HG02759 (cell line): ENCODE measurements around the gene OXGR1.
"Not testable (repeated sequence)": the region's sequence is repeated elsewhere in the genome, so short reads cannot be mapped to it uniquely, and the experiment has no call there.

Source experiments
- ATAC-seq: cut with Tn5 transposase; IDR thresholded peaks from one replicate; pipeline ENCODE4 v1.9.1; 2021; ENCODE audit warnings: mild to moderate bottlenecking, moderate library complexity; ENCODE audit not compliant: unreplicated experiment

OXGR1 gene

DNA sequence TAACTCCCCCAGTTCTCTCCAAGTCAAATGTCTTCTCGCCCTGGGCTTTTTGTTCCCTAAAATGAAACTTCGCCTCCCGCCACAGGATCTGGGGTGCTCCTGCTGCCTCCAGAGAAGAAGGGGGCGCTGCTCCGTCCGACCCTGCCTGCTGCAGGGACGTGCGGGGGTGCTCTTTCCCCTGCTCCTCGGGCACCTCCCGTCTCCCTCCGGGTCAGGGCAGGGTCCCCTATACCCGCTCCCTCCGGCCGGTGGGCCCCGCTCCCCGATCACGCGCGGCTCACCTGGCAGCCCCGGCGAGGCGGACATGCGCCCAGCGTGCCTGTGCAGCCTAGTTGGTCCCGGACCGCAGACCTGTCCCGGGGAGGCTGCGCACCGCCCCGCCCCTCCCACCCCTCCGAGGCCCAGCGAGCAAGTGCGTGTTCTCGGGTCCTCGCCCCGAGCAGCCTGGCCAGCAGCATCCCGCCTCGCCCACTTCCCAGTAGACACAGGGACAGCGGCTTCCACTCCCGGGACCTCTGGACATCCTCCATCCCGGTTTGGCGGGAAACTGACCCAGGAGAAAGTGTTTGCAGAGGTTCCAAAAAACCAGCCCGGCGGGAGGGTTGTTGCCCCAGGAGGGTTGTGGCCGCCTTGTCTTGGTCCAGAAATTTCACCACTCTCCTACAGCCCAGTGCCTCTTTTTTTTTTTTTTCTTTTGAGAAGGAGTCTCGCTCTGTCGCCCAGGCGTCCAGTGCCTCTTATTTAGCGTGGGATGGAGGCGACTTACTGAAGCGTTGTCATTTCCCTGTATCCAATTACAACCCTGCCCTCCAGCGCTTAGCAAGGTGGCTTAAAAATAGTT is at the start of gene OXGR1:
TSS of gene OXGR1 (minus strand) at position 460 of the 841 bp plus-strand sequence. CDS start 6,717 bp downstream, outside the sequence.
- ATAC-seq = no peak

DNA sequence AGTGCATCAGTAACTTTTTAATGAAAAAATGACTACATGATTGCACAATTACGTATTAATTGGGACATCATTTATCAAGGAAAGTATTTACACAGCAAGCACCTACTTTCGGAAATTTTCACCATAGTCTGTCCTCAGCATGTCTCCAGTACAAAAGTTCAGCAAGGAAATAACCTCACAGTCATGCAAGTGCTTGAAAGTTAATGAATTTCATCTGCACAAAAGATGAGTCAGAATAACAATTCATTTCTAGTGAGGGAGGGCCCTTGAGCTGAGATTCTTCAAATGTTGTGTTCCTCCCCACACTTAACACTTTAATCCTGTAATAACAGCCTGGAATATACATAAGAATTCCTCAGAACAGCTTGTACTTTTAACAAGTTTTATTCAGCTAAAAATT is 49.0 kb upstream of the OXGR1 start:
- ATAC-seq = no peak

DNA sequence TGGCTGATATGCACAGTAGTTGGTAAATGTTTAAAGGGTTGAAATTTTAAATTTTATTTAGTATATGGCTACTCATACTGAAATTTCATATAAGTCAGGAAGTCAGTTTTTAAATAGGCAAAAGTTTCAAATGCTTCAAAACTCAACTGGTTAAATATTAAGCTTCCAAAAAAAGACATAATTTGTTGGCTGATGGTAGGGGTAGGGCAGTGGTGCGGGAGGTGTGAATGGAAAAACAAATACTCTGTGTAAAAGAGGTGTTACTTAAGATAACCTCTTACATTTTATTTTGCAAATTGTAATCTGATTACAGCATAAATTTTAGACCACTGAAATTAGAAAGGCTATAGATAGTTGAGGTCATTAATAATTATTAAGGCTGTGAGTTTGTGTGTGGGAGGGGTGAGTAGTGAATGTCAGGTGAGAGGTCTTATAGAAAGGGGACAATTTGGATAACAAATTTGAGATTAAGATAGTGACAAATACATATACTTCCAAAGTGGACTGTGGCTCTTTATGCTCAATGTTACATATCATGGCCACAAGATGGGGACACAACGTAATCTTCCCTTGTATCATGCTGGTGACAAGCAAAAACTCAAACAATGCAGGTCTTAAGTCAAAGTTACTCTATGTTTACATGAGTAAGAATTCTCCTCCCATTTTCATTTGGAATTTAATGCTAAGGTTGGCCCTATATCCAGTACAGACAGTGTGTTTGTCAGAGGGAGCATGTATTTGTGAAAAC is 36.6 kb upstream of the OXGR1 start:
- peak; percentile 59 for ATAC-seq

DNA sequence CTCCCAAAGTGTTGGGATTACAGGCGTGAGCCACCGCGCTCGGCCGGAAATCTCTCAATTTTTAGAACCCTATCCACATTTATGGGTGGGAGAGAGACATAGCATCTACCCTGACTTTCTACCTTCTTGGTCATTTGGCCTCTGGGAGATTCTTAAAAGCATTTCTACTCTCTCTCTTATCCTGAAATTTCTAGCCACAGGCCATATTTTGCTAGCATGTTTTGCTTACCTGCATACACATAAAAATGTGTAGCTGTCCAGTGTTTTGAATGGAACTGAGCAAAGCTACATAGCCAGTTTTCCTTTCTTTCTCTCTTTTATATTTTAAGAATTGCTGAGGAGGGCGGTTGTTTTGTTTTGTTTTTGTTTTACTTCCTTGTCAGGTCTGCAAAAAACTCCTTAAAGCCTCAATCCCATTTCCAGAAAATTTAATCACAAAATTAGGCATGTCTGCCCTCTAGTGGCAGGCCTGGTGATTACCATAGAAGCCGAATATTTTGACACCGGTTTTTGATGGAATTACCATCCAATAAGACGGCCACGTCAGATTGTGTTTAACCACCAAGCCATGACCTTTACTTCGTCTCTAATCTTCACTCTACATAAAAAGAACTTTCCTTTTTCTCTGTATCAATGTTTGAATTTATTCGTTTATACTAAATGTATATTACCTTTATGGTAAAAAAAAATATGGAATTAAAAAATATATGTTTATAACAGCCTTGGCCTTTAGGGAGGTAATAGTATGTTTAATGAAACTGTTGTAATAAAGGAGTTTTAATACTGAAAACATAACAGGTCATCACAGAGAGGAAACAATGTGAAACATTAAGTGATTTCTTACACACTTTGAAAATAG is 34.4 kb upstream of the OXGR1 start:
- no peak for ATAC-seq

DNA sequence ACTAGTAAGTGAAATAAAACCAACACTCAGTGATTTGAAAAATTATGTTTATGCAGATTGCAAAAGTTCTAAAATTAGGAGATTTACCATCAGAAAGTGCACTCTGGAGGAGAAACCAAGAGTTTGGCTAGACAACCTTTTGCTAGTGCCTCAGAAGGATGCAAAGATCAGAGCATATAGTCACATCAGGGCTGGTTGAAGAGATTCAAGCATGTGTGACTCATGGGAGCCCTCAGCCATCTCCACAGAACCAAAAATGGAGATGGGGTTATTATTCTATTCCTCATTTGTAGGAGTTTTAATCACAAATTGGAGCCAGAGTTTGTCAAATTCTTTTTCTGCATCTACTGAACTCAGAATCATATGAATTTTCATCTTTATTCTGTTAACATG is 32.9 kb upstream of the OXGR1 start:
- ATAC-seq = no peak

DNA sequence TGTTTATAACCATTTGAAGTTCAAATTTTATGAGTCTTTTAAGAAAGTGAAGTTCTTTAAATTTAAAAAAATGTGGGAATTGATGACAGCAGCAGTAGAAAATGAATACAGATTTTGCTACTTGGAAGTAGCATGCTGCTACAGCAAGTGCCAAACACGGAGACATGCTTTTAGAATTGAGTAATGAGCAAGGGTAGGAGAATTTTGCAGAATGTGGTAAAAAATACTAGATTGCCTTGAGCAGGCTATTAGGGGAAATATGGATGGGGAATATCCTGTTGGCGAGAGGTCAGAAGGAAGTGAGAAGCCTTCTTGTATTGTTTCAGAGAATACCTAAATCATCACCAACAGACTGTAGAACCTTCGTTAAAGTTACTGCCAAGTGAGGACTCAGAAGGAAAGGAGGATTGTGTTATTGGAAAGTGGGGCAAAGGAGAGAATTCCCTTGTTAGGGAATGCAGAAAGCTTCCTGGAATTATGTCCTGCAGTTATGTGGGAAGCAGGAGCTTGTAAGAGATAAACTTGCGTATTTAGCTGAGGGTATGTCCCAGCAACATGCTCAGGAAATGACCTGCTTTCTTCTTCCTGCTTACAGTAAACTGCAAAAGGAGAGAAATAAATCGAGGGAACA is 32.4 kb upstream of the OXGR1 start:
- ATAC-seq = no peak

DNA sequence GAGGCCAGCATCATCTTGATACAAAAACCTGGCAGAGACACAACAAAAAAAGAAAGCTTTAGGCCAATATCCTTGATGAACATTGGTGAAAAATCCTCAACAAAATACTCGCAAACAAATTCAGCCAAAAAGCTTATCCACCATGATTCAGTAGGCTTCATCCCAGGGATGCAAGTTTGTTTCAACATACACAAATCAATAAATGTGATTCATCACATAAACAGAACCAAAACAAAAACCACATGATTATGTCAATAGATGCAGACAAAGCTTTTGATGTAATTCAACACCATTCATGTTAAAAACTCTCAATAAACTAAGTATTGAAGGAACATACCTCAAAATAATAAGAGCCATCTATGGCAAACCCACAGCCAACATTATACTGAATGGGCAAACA is 29.5 kb upstream of the OXGR1 start:
- ATAC-seq = not testable (repeated sequence)

DNA sequence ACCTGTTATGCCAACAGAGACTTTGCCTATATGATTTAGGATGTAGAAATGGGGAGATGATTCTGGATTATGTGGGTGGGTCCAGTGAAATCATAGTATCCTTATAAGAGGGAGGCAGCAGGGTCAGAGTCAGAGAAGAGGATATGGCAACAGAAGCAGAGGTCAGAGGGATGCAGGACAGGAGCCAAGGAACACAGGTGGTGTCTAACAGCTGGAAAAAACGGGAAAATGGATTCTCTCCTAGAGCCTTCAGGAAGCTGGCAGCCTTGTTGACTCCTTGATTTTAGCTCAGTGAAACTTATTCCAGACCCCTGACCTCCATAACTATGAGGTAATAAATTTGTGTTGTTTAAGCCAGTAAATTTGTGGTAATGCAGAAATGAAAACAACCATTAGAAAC is 28.8 kb upstream of the OXGR1 start:
- ATAC-seq = no peak

DNA sequence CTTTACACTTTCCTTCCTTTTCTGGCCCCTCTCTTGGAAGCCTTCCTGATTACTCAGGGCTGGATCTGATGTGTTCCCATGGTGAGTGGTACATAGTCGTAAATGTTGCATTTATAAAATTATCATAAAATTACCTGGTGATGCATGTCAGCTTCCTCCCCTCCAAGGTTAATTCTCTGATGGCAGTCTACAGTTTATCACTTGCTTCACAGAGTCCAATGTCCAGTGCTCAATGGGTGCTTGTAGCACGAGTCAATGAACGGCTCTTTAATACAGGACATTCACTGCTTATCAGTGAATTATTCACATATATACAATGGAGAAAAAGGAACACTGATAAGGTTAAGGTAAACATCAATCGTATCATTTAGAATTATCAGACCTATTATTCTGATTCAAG is 27.0 kb upstream of the OXGR1 start:
- no peak for ATAC-seq

DNA sequence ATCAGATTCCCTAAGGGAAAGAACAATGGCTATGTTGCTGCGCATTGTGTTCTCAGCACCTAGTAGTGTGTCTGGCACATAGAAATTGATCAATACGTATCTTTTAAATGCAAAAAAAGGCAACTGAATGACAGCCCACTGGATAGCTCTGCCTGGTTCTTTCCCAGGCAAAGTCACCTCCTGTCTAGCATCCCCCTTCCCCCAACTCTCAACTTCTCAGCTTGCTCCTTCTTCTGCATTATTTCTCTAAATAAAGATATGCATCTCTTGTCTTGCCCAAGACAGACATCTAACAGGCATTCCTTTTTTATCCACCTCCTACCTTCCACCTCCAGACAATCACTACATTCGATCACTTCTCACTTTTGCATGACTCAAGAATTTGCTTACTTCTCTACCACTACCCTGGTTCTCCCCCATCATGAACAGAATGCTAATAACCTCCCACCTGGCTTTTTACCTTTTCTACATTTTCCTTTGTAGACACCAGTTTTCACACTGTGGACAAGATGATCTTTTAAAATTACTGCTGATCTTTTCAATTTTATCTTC is 26.5 kb upstream of the OXGR1 start:
- ATAC-seq = no peak

DNA sequence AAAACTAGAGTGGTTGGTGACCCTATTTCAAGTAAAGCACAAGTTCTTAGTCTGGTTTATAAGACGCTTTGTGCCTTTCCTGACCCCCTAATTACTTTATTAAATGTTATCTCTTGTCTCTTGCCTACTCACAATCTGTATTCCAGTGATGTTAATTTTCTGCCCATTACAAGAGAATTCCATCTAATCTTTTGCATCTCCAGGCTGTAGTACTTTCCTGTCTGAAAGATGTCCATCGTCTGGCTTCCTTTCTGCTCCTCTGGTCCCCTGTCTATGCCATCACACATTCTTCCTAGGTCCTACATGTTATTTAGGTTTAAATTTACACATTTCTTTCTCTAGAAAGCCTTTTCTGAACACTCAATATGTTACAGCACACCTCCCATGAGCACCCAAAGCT is 25.9 kb upstream of the OXGR1 start:
- ATAC-seq = no peak

DNA sequence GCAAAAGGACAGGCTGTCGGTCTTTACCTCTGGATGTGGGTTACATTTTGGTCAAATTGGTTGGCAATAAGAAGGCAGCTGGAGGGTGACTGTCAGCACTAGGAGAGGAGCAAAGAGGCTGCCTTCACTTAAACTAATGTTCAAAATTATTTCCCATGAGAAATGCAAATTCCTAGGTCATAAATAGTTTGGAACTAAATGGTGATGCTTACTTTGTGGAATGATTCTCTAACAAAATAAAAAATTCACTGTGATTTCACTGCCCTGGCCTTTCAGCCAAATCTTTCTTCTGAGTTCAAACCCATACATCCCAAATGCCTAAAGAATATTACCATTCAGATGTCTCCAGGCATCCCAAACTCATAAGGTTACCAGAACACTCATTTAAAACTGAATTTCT is 25.0 kb upstream of the OXGR1 start:
- no peak for ATAC-seq

DNA sequence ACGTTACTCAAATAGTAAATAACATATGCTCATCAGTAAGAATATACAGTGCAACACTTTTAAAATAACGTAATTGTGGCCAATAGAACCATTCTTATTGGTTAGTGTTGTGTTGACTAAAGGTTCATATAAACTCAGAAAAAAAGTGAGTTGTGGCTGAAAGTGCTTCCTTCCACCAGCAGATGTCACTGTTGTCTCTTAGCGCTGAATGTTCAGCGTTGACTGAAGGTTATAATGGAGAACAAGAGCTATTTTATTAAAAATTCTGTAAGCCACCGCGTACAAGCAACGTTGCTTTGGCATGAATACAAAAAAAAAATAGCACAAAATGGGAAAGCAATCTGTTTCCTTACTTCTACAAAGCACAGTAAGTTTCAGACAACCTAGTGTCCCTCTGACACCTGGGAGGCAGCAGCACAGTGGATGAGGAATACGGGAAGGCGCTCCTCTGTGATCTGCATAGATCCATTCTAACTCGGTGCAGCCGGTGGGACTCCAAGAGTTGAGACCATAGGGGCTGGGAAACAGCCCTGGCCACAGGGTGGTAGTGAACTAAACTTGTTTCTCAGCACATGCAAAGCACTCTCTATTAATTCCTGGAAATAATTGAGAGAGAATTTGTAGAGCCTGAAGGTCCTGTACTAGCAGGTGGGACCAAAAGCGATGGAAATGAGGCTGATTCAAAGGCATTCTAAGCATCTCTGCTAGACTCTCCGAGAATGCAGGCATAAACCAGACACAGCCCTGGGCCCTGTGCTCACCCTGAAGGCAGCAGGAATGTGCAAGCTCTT is 23.9 kb upstream of the OXGR1 start:
- peak; percentile 95 for ATAC-seq

DNA sequence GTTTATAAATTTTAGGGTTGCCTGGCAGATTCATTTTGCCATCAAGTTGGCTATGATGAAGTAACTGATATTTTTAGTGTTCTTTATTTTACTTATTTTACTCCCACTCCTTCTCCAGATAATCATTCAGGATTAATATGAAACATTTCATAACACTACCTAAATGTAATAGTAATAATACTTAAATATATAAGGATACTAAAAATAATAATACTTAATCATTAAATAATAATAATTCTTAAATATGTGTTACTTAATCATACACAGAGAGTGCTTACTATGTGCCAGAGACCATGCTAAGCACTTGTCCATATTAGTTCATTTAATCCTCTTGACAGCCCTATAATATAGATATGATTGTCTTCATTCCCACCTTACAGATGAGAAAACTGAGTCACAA is 23.0 kb upstream of the OXGR1 start:
- ATAC-seq = no peak

DNA sequence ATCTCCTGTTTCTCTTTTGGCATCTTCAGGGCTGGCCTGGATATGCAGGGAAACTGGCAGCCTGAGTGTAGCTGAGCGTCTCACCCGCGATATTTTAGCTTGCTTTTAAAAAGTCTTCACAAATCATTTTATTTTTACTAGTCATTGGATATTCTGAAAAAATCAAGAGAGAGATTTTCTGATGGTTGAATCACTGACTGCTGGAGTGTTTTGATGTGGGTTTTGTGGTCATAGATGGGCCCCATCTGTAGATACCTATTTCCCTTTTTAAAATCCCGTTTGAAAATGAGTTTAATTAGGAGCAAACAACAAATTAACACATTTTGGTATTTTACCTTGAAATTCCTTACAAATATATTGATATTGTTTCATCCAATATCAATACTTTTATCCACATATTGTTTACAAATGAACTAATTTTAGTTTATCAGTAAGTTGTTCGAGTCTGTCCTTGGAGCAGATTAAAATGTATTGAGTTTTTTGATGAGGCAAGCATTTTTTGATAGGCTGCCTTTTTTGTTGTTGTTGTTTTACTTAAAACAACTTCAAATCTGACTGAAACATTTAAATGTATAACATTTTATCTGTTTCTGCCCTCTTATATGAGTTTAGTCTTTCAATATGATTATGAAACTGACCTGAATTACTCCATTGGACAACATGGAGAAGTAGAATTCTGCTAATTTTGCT is 21.5 kb upstream of the OXGR1 start:
- ATAC-seq = no peak

DNA sequence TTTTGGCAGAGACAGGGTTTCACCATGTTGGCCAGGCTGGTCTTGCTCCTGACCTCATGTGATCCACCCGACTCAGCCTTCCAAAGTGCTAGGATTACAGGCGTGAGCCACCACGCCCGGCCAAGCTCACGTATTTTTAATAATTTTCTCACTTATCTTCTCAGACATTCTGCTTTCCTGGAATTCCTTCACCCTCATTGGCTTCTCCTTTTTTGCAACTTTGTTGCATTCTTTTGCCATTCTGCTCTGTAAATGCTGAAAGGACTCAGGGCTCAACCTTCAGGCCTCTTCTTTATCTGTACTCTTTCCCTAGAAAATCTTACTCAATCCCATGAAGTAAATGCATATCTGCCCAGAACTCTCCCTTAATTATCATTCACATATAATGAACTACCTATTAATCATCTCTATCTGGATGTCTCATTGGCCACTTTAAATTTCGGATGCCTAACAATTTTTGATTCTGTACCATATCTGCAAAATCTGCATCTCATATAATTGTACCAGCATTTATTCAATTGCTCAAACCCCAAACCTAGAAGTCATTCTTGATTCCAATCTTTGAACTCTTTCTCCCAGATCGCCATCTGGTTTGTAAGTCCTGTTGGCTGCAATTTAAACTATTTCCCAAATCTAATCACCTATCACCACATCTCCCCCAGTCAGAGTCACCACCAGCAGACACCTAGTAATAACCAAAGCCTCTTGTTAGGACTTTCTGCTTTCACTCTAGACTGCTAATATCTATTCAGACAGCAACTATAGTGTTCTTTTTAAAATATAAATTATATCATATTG is 18.2 kb upstream of the OXGR1 start:
- ATAC-seq = no peak

DNA sequence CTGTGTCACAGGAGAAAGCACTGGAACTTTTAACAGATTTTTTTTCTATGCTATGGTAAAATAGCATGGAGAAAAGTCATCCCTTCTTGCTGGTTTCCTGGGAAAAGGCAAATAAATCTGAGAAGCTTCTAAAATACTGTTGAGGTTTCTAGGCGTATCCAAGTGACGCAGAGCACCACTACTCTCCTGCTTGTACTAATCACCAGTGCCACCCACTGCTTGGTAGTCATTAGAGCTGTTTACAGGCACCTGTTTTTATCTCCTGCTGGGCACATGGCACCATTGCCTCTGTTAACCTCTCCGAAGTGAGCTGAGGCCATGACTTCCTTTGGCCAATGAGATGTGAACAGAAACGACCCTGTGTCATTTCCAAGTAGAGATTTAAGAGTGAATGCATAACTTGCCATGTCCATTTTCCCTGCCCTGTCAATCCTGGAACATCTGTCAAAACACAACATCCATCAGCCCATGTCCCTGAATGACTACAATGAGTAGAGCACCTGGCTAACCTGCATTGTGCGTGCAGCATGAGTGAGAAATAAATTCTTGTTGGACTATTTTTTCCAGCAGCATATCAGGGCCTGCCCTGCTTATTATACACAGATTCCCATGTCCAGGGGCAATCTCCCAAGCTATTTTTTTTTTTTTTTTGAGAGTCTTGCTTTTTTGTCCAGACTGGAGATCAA is 17.3 kb upstream of the OXGR1 start:
- no peak for ATAC-seq

DNA sequence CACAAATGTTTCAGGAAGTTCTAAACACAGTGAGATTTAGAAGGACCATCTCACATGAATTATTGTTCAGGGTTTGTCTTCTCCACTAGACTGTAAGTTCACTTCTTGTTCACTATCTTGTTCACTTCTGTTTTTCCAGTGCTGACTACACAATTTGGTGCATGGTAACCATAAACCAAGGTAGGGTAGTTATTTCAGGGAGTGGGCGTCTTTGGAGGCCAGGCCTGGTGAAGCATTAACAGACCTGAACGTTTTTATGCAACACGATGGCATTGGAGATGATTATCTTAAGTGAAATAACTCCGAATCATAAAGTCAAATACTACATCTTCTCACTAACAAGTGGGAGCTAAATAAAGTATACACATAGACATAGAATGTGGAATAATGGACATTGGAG is 14.4 kb upstream of the OXGR1 start:
- no peak for ATAC-seq
